ENCODE measurements around the gene NELFA.

NELFA gene

GRCh38 chr4:1972414-1972813 is 36.4 kb downstream of the NELFA start (continued):
- no peak for TF ChIP-seq ZBTB11 (tag by site-specific recombination; conservative IDR thresholded peaks at IDR 0.05; ENCODE audit: low read depth)

GRCh38 chr4:1971456-1972200 is 37.1 kb downstream of the NELFA start:
- H3K27ac ChIP-seq (ENCODE audit: extremely low read depth, low read depth, low read length) = no peak overlapping the region
- no peaks in the 10 kb centered on the region for H3K9me3 ChIP-seq (ENCODE audit: control insufficient read depth, insufficient read depth, low read depth, low read length)
- POLR2A ChIA-PET = no interaction called here
- H3K4me3 ChIP-seq (ENCODE audit: low read depth, low read length) = no peak overlapping the region
- H3K36me3 ChIP-seq (ENCODE audit: control insufficient read depth in 2 of 2, insufficient read depth in 1 of 2, low read length in 2 of 2) = peaks cover 7 to 93% of the 10 kb centered on the region in 2 experiments; a peak in 2 of 3 replicates
- TF ChIP-seq ZNF777 (tag by site-specific recombination; IDR thresholded peaks at IDR 0.05; ENCODE audit: borderline replicate concordance) (no peak), ZNF843 (tag by site-specific recombination; IDR thresholded peaks at IDR 0.05) (no peak), ZNF626 (tag by site-specific recombination; IDR thresholded peaks at IDR 0.05) (no peak), SETDB1 (IDR thresholded peaks at IDR 0.05; ENCODE audit: insufficient read length, low read length) (no peak), ZNF292 (tag by site-specific recombination; IDR thresholded peaks at IDR 0.05; ENCODE audit: borderline replicate concordance, low read depth) (no peak), ZNF664 (tag by site-specific recombination; IDR thresholded peaks at IDR 0.05) (no peak), ZNF112 (tag by site-specific recombination; IDR thresholded peaks at IDR 0.05) (no peak), ZNF521 (tag by site-specific recombination; IDR thresholded peaks at IDR 0.05) (no peak), ZBTB17 (tag by site-specific recombination; IDR thresholded peaks at IDR 0.05) (no peak), ZNF18 (tag by site-specific recombination; IDR thresholded peaks at IDR 0.05) (no peak), ZNF610 (tag by site-specific recombination; IDR thresholded peaks at IDR 0.05; ENCODE audit: borderline replicate concordance) (no peak), PRDM1 (tag by site-specific recombination; IDR thresholded peaks at IDR 0.05) (no peak)
- CTCF ChIA-PET = no interaction called here
- no peaks in the 10 kb centered on the region for H3K4me1 ChIP-seq (ENCODE audit: control insufficient read depth, insufficient read depth, low read length)

GRCh38 chr4:1970926-1971325 is 37.8 kb downstream of the NELFA start:
- H3K9me3 ChIP-seq (ENCODE audit: control insufficient read depth, insufficient read depth, low read depth, low read length) = no peaks in the 10 kb centered on the region
- no peaks in the 10 kb centered on the region for H3K4me1 ChIP-seq (ENCODE audit: control insufficient read depth, insufficient read depth, low read length)
- H3K4me3 ChIP-seq (ENCODE audit: low read depth, low read length) = no peak overlapping the region
- H3K36me3 ChIP-seq (ENCODE audit: control insufficient read depth in 2 of 2, insufficient read depth in 1 of 2, low read length in 2 of 2) = peaks cover 7 to 89% of the 10 kb centered on the region in 2 experiments; a peak in 2 of 3 replicates
- POLR2A ChIA-PET = no interaction called here
- no peak overlapping the region for H3K27ac ChIP-seq (ENCODE audit: extremely low read depth, low read depth, low read length)
- TF ChIP-seq HOXC10 (CRISPR knock-in tag; IDR thresholded peaks at IDR 0.05) (no peak), ZNF354C (tag by site-specific recombination; IDR thresholded peaks at IDR 0.05; ENCODE audit: borderline replicate concordance, low read depth) (no peak), ZNF24 (tag by site-specific recombination; IDR thresholded peaks at IDR 0.05) (no peak)
- CTCF ChIA-PET = no interaction called here

All from HEK293 (cell line).